Activated CD8-positive, alpha-beta memory T cell treated with anti-CD3 and anti-CD28 coated beads for 48 hours (primary cell): ENCODE data around the gene CFAP53.

ENCODE experiments used
- DNase-seq, 3 experiments: peaks; one replicate each; pipeline ENCODE4 v3.0.0-alpha.2; 2020; ENCODE audit warnings: low read depth in 2 of 3, low spot score in 2 of 3

The CFAP53 gene

GRCh38 chr18:50287441-50288347 lies 21.4 kb upstream of the CFAP53 start, which contains the start of gene CXXC1:
Gene CXXC1 (minus strand): TSS chr18:50287692. CDS start chr18:50287589, 103 bp downstream.
- peak; percentile 83 to 91 (median 89) for DNase-seq

- DNase-seq, result no peak
Measured at GRCh38 chr18:50287028-50287440, 20.7 kb upstream of the CFAP53 start.

GRCh38 chr18:50286391-50287027 lies 20.2 kb upstream of the CFAP53 start:
- no peak for DNase-seq

GRCh38 chr18:50285631-50286321 lies 19.5 kb upstream of the CFAP53 start:
- DNase-seq, result no peak

- no peak for DNase-seq
Measured at GRCh38 chr18:50285071-50285470, 18.8 kb upstream of the CFAP53 start.

- no peak for DNase-seq
Measured at GRCh38 chr18:50284255-50284885, 18.1 kb upstream of the CFAP53 start.

- DNase-seq, result no peak
Measured at GRCh38 chr18:50283469-50284209, 17.3 kb upstream of the CFAP53 start.

- no peak for DNase-seq
Measured at GRCh38 chr18:50282521-50283335, 16.4 kb upstream of the CFAP53 start.

GRCh38 chr18:50281972-50282520 lies 15.8 kb upstream of the CFAP53 start:
- DNase-seq, result no peak

- peak; percentile 80 to 92 (median 84) for DNase-seq
Measured at GRCh38 chr18:50281295-50281971, 15.1 kb upstream of the CFAP53 start, which contains the start of gene MBD1. Gene MBD1 (minus strand): TSS chr18:50281523. CDS start chr18:50279992, 1,531 bp downstream.

GRCh38 chr18:50280707-50281294 lies 14.5 kb upstream of the CFAP53 start:
- no peak for DNase-seq

- DNase-seq, result no peak
Measured at GRCh38 chr18:50279752-50280151, 13.5 kb upstream of the CFAP53 start.

GRCh38 chr18:50277942-50278341 lies 11.6 kb upstream of the CFAP53 start:
- DNase-seq, result no peak

GRCh38 chr18:50276452-50276851 lies 10.2 kb upstream of the CFAP53 start:
- DNase-seq, result no peak

GRCh38 chr18:50275503-50276036 lies 9.3 kb upstream of the CFAP53 start:
- DNase-seq, result no peak

- no peak for DNase-seq
Measured at GRCh38 chr18:50274941-50275340, 8.6 kb upstream of the CFAP53 start.

GRCh38 chr18:50274044-50274442 lies 7.7 kb upstream of the CFAP53 start:
- no peak for DNase-seq
